Mesenchymal stem cell (in vitro differentiated cells and primary cell): Measurements from ENCODE around the gene HSPA12B.

Experiments
- DNase-seq: peaks from one replicate; pipeline ENCODE4 v3.0.0-alpha.2; 2013
- H2AFZ ChIP-seq: one replicate; pipeline ENCODE4 v1.6.1; 2013; ENCODE audit warnings: low read depth, mild to moderate bottlenecking, control low read depth, inconsistent platforms, low read length, moderate library complexity
- H2AK5ac ChIP-seq: 2 replicates; pipeline ENCODE4 v1.6.1; 2013; ENCODE audit warnings: low read length, moderate library complexity, mild to moderate bottlenecking, inconsistent platforms; ENCODE audit not compliant: severe bottlenecking
- H2BK120ac ChIP-seq: one replicate; pipeline ENCODE4 v1.6.1; 2013; ENCODE audit warnings: low read depth, mild to moderate bottlenecking, inconsistent platforms, low read length, moderate library complexity
- H2BK12ac ChIP-seq, 2 experiments: one replicate each; pipeline ENCODE4 v1.6.1; 2013; ENCODE audit warnings: inconsistent platforms in 2 of 2, low read length in 2 of 2, mild to moderate bottlenecking in 2 of 2, moderate library complexity in 2 of 2, control low read depth in 1 of 2
- H2BK15ac ChIP-seq: one replicate; pipeline ENCODE4 v1.6.1; 2013; ENCODE audit warnings: mild to moderate bottlenecking, low read depth, inconsistent platforms; ENCODE audit not compliant: poor library complexity, severe bottlenecking
- H2BK5ac ChIP-seq: 2 replicates; pipeline ENCODE4 v1.6.1; 2013; ENCODE audit warnings: low read depth, mild to moderate bottlenecking, low read length, control low read depth, inconsistent platforms; ENCODE audit not compliant: poor library complexity, severe bottlenecking
- H3K14ac ChIP-seq, 2 experiments: one replicate each; pipeline ENCODE4 v1.6.1; 2013; ENCODE audit warnings: inconsistent platforms in 2 of 2, low read length in 2 of 2, control low read depth in 1 of 2, mild to moderate bottlenecking in 1 of 2, moderate library complexity in 1 of 2
- H3K18ac ChIP-seq, 2 experiments: one replicate each; pipeline ENCODE4 v1.6.1; 2013; ENCODE audit warnings: inconsistent platforms in 2 of 2, low read length in 2 of 2, control low read depth in 1 of 2, low read depth in 1 of 2, mild to moderate bottlenecking in 1 of 2
- H3K23ac ChIP-seq, 2 experiments: one replicate each; pipeline ENCODE4 v1.6.1; 2013; ENCODE audit warnings: inconsistent platforms in 2 of 2, low read length in 2 of 2, mild to moderate bottlenecking in 2 of 2, moderate library complexity in 2 of 2, control low read depth in 1 of 2
- H3K27ac ChIP-seq: 2 replicates; pipeline ENCODE4 v1.5.1; 2013; ENCODE audit warnings: mild to moderate bottlenecking, moderate library complexity, low read length, control low read depth, inconsistent platforms; ENCODE audit not compliant: poor library complexity, severe bottlenecking
- H3K27me3 ChIP-seq, 2 experiments: 2 replicates each; pipeline versions ENCODE4 v1.6.1 to v1.7.0; 2013; ENCODE audit warnings: low read length in 2 of 2, mild to moderate bottlenecking in 2 of 2, moderate library complexity in 2 of 2, control low read depth in 1 of 2, inconsistent platforms in 1 of 2; ENCODE audit not compliant: control insufficient read depth in 1 of 2, insufficient read depth in 1 of 2
- H3K36me3 ChIP-seq, 2 experiments: 2 replicates each; pipeline versions ENCODE4 v1.6.1 to v1.7.0; 2013; ENCODE audit warnings: low read length in 2 of 2, control low read depth in 1 of 2, inconsistent platforms in 1 of 2, low read depth in 1 of 2, mild to moderate bottlenecking in 1 of 2; ENCODE audit not compliant: insufficient read depth in 2 of 2, control insufficient read depth in 1 of 2
- H3K4ac ChIP-seq, 2 experiments: one replicate each; pipeline ENCODE4 v1.6.1; 2013; ENCODE audit warnings: inconsistent platforms in 2 of 2, low read length in 2 of 2, mild to moderate bottlenecking in 2 of 2, moderate library complexity in 2 of 2, control low read depth in 1 of 2, low read depth in 1 of 2
- H3K4me1 ChIP-seq: 2 replicates; pipeline ENCODE4 v1.6.1; 2013; ENCODE audit warnings: low read depth, low read length, control low read depth; ENCODE audit not compliant: control insufficient read depth, insufficient read depth
- H3K4me2 ChIP-seq: 2 replicates; pipeline ENCODE4 v1.6.1; 2013; ENCODE audit warnings: low read length, mild to moderate bottlenecking, inconsistent platforms; ENCODE audit not compliant: poor library complexity, severe bottlenecking
- H3K4me3 ChIP-seq, 2 experiments: 2 replicates each; pipeline versions ENCODE4 v1.5.1 to v1.7.0; 2013; ENCODE audit warnings: low read length in 2 of 2, mild to moderate bottlenecking in 2 of 2, control low read depth in 1 of 2, low read depth in 1 of 2; ENCODE audit not compliant: insufficient read depth in 1 of 2
- H3K79me1 ChIP-seq: replicated peaks from 2 replicates; pipeline ENCODE4 v1.6.1; 2013; ENCODE audit warnings: mild to moderate bottlenecking, control low read depth, low read length, inconsistent platforms; ENCODE audit not compliant: poor library complexity, severe bottlenecking
- H3K9ac ChIP-seq: 2 replicates; pipeline ENCODE4 v1.7.0; 2013; ENCODE audit warnings: mild to moderate bottlenecking, low read length, moderate library complexity
- H3K9me3 ChIP-seq: 2 replicates; pipeline ENCODE4 v1.7.0; 2013; ENCODE audit warnings: mild to moderate bottlenecking, low read length; ENCODE audit not compliant: control insufficient read depth
- H4K8ac ChIP-seq: one replicate; pipeline ENCODE4 v1.6.1; 2013; ENCODE audit warnings: inconsistent platforms, mild to moderate bottlenecking, low read length, moderate library complexity
- H4K91ac ChIP-seq: one replicate; pipeline ENCODE4 v1.6.1; 2013; ENCODE audit warnings: mild to moderate bottlenecking, low read length, inconsistent platforms
- WGBS: methylation state at CpG from one replicate; pipeline ENCODE4 v1.1.7; 2013; ENCODE audit warnings: mixed read lengths; 5-methylcytosine and 5-hydroxymethylcytosine counted together

The HSPA12B gene

DNA sequence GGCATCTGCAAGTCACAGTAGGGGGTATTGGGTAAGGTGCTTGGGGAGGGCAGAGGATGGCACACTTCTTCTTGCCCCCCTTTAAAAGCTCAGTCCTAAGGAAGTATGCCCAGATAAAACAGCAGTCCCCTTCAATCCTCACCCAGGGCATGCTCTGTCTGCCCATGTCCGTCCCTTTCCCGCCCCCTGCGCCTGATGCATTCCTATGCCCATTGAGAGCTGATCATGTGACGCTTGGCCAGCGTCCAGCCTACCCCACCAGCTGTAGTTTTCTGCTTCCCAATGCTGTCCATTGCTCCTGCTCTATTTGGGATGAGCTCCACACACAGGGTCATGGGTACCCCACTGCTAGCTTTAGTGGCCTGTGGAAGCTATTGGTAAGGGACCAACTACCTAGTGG, 28.4 kb upstream of the HSPA12B start:
- Histone ChIP-seq H4K8ac (no peak overlapping the region), H2BK12ac (no peak overlapping the region), H3K27ac (no peak overlapping the region), H3K4me1 (no peaks in the 10 kb centered on the region), H3K4me2 (no peak overlapping the region), H2AK5ac (no peak overlapping the region), H3K23ac (no peak overlapping the region), H2AFZ (no peak overlapping the region), H2BK120ac (no peak overlapping the region), H3K4ac (no peak overlapping the region), H3K79me1 (no peaks in the 10 kb centered on the region), H3K18ac (no peak overlapping the region), H3K14ac (no peak overlapping the region), H3K27me3 (peaks cover 21 to 23% of the 10 kb centered on the region in 2 experiments), H3K4me3 (no peak overlapping the region), H3K9me3 (no peaks in the 10 kb centered on the region), H4K91ac (no peak overlapping the region), H3K9ac (no peak overlapping the region), H2BK5ac (no peak overlapping the region), H3K36me3 (no peaks in the 10 kb centered on the region), H2BK15ac (no peak overlapping the region)
- 79% methylated on average over 5 of the region's 5 CpGs for WGBS
- DNase-seq: no peak

DNA sequence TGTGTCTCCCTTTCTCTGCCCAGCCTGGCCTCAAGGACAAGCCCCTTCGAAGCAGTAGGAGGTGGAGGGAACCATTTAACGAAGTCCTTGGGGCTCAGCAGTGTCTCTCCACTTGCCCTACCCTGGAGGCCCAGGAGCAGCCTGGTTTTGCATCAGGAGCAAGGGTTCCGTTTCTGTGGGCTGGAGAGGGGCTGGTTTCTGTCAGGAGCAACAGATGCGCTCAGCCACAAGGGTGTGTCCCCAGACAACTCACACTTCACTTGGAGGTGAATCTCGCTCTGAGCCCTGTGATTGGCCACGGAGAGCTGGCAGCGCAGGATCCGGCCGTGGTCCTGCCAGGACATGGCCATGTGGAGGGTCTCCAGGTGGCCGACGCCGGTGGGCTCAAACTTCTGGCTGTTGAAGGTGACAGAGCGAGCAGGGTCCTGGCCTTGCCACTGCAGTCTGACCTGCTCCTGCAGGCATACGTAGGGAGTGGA, 27.0 kb upstream of the HSPA12B start:
- H2BK12ac ChIP-seq: no peak overlapping the region
- no peaks in the 10 kb centered on the region for H3K79me1 ChIP-seq
- H3K9ac ChIP-seq: no peak overlapping the region
- no peak overlapping the region for H2BK120ac ChIP-seq
- no peak overlapping the region for H3K18ac ChIP-seq
- H3K9me3 ChIP-seq: no peaks in the 10 kb centered on the region
- no peak overlapping the region for H2BK15ac ChIP-seq
- no peak overlapping the region for H3K4me2 ChIP-seq
- no peak overlapping the region for H3K23ac ChIP-seq
- H3K27ac ChIP-seq: no peak overlapping the region
- no peak overlapping the region for H3K14ac ChIP-seq
- H2BK5ac ChIP-seq: no peak overlapping the region
- H4K91ac ChIP-seq: no peak overlapping the region
- H2AK5ac ChIP-seq: no peak overlapping the region
- H3K36me3 ChIP-seq: no peaks in the 10 kb centered on the region
- no peak overlapping the region for H4K8ac ChIP-seq
- no peak overlapping the region for H3K4me3 ChIP-seq
- WGBS: 85% methylated on average over 14 of the region's 14 CpGs
- H3K4me1 ChIP-seq: peaks cover 6% of the 10 kb centered on the region
- DNase-seq: no peak
- H3K27me3 ChIP-seq: peaks cover 21 to 23% of the 10 kb centered on the region in 2 experiments
- no peak overlapping the region for H2AFZ ChIP-seq
- no peak overlapping the region for H3K4ac ChIP-seq

DNA sequence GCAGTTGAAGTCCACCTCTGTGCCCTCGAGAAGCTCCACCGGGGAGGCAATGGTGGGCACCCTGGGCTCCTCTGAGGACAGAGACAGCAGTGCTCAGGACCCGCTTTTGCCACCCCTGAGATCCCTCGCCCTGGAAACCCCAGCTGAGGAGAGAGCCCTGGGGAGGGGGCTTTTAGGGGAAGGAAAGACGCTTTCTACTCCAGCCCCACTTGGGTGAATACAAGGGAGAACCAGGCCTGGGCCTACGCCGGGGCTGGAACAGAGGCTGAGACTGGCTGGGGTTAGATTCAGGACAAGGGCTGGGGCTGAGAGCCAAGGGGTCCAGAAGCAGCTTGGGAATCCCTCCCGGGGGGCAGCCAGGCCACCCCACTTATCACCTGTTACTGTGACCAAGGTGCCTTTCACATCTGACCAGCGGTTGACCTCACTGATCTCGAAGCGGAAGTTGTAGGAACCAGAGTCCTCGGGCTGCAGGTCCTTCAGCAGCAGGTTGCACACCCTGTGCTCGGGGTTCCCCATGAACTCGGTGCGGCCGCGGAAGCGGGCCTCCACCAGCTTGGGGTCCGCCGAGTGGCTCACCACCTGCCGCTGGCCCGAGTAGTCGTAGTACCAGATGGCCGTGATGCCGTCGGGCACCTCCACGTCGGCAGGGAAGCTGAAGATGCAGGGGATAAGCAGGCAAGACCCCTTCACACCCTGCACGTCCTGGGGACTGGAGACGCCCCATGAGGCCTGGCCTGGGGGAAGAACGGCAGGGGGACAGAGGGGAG, 26.3 kb upstream of the HSPA12B start:
- no peak overlapping the region for H2BK5ac ChIP-seq
- no peak overlapping the region for H2BK15ac ChIP-seq
- no peak overlapping the region for H3K18ac ChIP-seq
- H4K91ac ChIP-seq: no peak overlapping the region
- peaks cover 20 to 22% of the 10 kb centered on the region in 2 experiments for H3K27me3 ChIP-seq
- H3K14ac ChIP-seq: no peak overlapping the region
- no peak overlapping the region for H3K23ac ChIP-seq
- H2AFZ ChIP-seq: no peak overlapping the region
- H3K36me3 ChIP-seq: no peaks in the 10 kb centered on the region
- no peaks in the 10 kb centered on the region for H3K9me3 ChIP-seq
- H3K4me2 ChIP-seq: no peak overlapping the region
- DNase-seq: no peak
- H3K9ac ChIP-seq: no peak overlapping the region
- 91% methylated on average over 31 of the region's 31 CpGs for WGBS
- H4K8ac ChIP-seq: no peak overlapping the region
- peaks cover 8% of the 10 kb centered on the region for H3K4me1 ChIP-seq
- H3K4me3 ChIP-seq: no peak overlapping the region
- no peak overlapping the region for H2BK120ac ChIP-seq
- H3K27ac ChIP-seq: no peak overlapping the region
- H2BK12ac ChIP-seq: no peak overlapping the region
- no peak overlapping the region for H2AK5ac ChIP-seq
- H3K4ac ChIP-seq: no peak overlapping the region
- no peaks in the 10 kb centered on the region for H3K79me1 ChIP-seq

DNA sequence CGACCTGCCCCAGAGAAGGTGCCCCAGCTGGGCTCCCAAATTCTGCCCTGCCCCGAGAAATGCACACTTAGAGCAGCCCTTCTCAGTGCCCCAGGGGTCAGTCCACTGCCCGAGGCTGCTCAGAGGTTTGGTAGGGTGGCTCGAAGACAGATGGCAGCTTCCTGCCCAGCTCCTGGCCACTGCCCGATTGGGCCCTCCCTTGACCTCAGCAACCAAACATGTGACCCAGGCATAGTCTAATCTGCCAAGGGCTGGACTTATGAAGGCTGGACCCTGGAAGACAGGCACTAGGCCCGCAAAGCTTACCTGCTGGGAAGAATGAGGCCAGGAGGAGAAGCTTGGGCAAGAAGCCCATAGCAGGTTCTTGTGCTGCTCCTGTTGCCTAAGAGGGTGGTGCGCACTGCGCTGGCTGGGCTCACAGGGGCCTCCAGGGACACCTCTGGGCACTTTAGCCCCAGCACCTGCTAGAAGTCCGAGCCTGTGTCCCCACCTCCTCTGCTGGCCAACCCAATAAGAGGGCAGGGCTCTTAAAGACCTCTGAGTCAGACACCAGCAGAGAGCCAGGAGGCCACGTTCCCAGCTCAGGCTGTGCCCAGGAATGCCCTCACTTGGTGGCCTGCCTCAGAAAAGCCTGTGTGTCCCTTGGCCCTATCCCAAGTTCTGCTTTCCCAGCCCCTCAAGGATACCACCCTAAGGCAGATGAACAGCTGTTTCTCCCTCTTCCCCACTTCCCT, 25.5 kb upstream of the HSPA12B start:
- H3K36me3 ChIP-seq: no peaks in the 10 kb centered on the region
- H3K4me2 ChIP-seq: no peak overlapping the region
- H3K4ac ChIP-seq: no peak overlapping the region
- no peaks in the 10 kb centered on the region for H3K9me3 ChIP-seq
- peak overlapping the region; percentile 30 for H2BK15ac ChIP-seq
- WGBS: 75% methylated on average over 10 of the region's 10 CpGs
- no peak overlapping the region for H3K9ac ChIP-seq
- no peak overlapping the region for H2BK120ac ChIP-seq
- H4K91ac ChIP-seq: no peak overlapping the region
- no peak overlapping the region for H3K23ac ChIP-seq
- no peak overlapping the region for H3K27ac ChIP-seq
- peaks cover 8% of the 10 kb centered on the region for H3K4me1 ChIP-seq
- peak; percentile 13 for DNase-seq
- H2AFZ ChIP-seq: no peak overlapping the region
- no peak overlapping the region for H3K18ac ChIP-seq
- H4K8ac ChIP-seq: no peak overlapping the region
- no peaks in the 10 kb centered on the region for H3K79me1 ChIP-seq
- H3K27me3 ChIP-seq: peaks cover 14 to 18% of the 10 kb centered on the region in 2 experiments
- no peak overlapping the region for H3K4me3 ChIP-seq
- H2BK5ac ChIP-seq: no peak overlapping the region
- H2BK12ac ChIP-seq: no peak overlapping the region
- H3K14ac ChIP-seq: no peak overlapping the region
- no peak overlapping the region for H2AK5ac ChIP-seq
